Frontal cortex (tissue), 4 donors: ENCODE measurements around the gene CDHR1. TPM values are rescaled to one million over a fixed set of nuclear protein-coding genes. Genes with fewer than 3 reads are reported as not detected.

Source experiments
- DNase-seq, 2 donors: peaks; one replicate each; pipeline ENCODE4 v3.0.0; 2012; ENCODE audit warnings: low spot score in 2 of 2
- FAIRE-seq: peaks from 2 replicates; lab custom pipeline; 2012; peaks lifted over from hg19 to GRCh38; lab: Jason Lieb, UNC
- total RNA-seq: library from RNA; depleted of rRNA; stranded (reverse); fragments of >200 nt; gene quantifications from one replicate; pipeline ENCODE4 v1.2.3, GENCODE V29; 2014
- donor health status: control.
- donor health status: control.
- donor health status: control.

Gene CDHR1
- total RNA-seq, 1 donor from 2014 or later = 1.6 TPM

DNA sequence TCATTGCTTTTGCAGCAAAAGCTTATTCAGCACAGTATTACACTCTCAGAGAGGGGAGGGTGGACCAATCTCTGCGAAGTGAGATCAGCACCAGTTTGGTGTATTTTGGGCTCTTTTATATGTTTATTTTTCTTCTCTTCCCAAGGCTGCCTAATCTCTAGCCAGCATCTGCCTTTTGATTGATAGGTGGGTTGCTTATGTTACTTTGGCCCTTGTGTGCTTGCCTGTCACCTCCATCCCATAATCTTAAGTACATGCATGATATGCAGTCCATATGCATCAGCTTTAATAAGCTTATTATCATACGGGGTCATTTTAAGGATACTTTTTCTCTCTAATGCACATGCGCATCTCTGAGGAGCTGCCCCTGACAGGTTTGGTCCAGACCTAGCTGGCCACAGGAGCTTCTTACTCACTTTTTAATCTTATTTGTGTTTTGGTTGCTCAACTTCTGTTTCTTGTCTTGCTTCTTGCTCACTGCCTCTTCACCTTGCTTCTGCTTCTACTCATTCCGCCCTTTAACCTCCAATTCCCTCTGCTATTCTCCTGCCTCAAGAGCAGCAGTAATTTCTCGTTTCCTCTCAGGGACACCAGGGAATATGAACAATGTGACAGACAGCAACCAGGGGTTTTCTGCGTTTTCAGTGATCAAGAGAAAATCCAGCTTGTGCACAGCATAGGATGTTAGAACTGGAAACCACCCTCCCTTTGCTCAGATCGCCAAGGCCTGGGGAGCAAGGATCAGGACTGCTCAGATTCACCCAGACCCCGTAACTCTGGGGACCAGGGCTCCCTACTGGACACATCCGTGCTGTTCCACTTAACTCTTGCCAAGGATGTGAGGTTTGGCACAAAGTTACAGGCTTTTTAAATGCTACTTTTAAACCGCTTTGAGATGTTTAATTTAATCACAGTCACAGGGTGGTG, 60.5 kb downstream of the CDHR1 start:
- DNase-seq (no peak), FAIRE-seq (no peak)

DNA sequence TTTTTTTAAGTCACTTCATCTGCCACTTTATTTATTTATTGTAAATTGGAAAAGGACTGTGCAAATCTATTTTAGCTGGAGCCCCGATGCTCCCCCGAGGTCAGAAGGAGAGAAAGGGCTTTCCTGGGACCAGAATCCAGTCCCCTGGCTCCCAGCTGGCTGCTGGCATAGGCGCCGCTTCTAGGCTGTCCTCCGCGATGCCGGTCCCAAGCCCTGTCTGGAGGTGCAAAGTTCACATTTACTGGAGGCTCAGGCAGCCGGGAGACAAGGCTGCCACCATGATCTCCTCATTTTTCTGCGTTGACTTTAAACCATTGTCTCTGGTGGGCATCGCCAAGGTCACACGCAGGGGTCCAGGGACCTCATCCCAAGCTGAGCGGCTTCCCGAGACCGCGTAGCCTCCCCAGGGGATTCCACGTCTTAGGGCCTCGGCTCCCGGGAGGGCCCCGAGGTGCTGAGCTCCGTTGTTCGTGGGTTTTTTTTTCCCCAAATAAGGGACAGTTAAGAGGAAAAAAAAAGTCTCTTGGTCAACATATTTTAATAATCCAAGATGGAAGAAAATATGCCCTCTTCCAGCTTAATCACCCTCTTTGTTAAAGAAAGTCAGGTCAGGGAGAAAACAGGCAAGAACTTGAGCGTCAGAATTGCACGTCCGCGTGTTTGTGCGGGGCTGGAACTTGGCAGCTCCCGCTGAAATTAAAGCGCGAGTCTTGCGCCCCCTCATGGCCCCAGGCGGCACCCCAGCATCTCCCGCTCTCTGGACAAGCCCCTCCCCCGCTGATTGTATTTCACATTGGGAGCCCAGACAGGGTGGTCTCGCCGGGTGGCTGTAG, 62.4 kb downstream of the CDHR1 start:
- DNase-seq = peak in 1 of 2 donors; percentile 51
- no peak for FAIRE-seq

DNA sequence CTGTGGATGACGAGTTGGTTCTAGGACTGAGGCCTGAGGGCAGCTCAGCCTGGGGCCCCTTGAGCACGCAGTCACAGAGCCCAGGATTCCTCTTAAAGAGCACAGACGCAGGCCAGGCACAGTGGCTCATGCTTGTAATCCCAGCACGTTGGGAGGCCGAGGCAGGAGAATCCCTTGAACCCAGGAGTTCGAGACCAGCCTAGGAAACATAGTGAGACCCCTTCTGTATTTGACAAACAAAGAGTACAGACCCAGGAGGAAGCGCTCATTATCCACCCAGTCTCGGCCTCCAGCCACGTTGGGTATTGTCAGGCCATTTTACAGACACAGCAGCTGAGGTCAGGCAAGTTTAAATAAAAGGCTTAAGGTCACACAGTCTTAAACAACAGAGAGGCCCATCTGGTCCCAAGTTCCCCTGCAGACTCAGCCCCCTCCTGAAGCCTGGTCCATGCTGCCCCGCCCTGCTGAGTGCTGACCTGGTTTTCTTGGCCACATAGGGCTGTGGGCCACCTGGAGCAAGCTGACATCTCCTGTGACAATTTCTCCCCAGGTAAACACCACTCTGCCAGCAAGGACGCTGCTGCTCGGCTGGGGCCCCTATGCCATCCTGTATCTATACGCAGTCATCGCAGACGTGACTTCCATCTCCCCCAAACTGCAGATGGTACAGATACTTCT, 63.1 kb downstream of the CDHR1 start:
- DNase-seq (no peak), FAIRE-seq (no peak)

DNA sequence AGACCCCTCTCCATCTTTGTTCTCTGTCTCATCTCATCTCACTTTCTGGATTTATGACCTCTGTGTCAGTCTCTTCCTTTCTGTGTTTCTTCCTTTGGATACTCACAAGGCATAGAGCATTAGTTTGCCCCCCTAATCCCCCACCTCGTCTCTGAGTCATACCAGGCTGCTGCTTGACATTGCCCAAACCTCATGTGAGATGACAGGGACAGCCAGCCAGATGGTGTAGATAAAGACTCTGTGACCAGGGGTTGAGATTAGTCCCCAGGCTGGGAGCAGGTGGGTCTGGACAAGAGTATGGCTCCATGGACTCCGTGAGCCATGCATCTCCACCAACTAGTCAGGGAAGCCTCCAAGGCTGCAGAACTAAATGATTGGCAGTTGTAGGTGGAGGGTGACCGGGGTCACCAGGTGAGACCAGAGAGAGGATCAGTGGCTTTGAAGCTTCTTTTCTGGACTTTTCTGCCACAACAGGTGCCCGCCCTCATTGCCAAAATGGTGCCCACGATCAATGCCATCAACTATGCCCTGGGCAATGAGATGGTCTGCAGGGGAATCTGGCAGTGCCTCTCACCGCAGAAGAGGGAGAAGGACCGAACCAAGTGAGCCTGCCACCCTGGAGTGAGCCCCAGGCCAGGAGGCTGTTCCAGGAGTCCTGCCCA, 63.8 kb downstream of the CDHR1 start:
- FAIRE-seq (no peak), DNase-seq (no peak)

DNA sequence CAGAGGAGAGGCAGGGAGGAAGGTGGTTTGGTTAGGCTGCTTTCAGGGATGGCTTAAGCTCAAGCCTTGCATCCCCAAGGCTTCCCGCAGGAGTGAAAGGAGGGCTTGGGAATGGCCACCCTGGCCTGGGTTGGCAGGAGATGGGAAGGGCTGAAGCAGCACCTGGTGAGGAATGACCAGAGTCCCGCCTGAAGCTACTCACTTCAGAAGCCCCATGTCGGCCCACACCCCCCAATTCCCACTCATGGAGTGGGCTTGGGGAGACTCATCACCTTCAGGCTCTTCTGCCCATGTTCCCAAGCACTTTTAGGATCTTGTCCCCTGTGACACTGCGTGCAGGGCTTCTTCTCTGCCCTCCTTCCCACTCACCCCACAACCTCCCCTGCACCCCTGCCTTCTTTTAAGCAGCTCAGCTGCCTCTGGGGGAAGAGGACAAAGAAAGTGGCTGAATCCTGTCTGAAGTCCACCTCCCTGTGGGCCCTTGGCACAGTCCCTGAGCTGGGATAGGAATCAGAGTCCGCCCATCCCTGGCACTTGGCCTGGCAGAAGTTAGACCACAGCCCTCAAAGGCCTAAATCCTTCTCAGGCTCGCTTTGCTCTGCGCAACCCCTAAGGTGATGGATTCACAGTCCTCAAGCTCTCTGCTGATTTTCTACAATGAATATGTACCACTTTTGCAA, 67.0 kb downstream of the CDHR1 start:
- FAIRE-seq (no peak), DNase-seq (no peak)

DNA sequence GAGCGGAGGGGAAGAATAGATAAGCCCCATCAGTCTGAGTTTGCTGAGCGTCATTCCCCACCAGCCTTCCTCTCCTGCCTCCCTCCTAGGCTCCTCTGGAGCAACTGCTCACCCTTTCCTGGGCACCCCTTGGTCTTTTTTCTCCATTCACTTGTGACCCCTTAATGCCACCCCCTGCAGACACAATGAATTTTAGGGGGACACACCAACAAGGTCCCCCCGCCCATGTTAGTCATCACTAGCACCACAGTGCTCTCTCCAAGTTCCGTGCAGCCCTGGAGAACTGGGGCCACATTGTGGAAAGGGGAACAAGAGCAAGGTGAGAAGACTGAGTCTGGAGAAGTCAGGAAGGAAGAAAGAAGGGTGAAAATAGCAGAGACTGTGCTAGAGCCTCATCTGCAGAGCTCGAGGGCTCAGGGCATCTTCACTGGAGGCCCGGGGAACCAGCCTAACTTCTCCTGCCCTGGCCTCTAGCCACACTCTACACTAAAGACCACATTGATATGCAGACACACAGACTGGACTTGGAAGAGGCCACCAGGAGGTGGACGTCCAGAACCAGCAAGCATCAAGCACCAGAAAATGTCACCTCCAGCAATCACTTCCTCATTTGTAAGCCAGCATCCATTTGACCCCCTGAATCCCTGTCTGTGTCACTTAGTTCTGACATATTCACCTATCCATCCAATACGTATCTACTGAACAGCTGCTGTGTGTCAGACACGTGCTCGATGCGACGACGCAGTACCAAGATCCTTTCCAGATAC, 68.0 kb downstream of the CDHR1 start:
- FAIRE-seq (no peak), DNase-seq (no peak)

DNA sequence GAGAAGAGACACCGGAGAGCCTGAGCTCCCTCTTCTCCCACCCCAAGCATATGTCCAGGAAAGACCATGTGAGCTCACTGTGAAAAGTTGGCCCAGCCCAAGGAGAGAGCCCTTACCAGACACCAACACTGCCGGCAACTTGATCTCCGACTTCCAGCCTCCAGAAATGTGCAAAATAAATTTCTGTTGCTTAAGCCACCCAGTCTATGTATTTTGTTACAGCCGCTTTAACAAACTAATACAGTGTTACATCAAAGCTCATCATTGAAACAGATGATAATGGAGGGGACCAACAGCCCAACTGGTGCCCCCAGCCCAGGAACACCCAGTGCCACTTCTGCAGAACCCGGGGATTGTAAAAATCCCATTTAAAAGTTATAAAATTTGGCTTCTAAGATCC, 69.4 kb downstream of the CDHR1 start:
- FAIRE-seq = no peak

DNA sequence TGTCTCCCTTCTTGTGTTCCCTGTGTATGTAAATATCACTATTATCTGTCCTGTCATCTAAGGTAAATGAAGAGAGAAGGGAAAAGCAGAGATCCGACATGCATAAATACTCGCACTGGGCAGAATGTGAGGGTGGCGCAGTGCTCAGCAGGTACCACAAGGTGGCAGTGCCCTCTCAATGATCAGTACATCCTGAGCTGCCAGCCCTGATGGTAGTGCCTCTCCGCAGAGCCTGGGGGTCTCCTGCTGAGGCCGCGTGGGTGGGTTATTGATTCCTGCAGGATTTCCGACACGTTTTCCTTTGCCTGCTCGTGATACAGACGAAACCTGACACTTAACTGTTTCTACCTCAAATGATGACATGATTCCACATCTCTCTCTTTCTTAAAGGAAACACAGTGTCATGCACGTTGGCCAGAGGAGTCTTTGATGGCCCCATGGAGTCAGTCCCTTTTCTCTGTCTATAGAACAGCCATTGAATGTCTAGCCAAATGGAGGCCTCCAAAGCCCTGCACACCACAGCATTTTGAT, 70.3 kb downstream of the CDHR1 start:
- DNase-seq (peak in 1 of 2 donors; percentile 66), FAIRE-seq (no peak)

More for the DNA sequence above, 69.4 kb downstream of the CDHR1 start:
- DNase-seq = no peak

DNA sequence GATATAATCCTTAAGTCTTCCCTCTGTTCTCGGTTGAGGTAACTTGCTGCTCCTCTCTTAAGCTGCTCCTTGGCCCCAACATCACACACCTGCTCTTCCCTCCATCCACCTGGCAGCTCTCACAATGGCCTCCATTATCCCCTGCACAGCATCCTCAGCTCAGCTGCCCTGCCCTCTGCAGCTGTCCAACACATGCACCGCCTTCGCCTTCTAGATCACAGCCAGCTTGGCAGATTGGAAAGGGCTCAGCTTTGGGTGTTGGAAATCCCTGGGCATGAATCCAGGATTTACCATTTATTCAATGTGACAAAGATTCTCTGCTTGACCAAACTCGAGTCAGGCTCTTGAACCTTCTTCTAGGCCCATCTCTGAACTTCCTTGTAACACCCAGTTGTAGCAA, 71.1 kb downstream of the CDHR1 start:
- FAIRE-seq = no peak
- DNase-seq = no peak

DNA sequence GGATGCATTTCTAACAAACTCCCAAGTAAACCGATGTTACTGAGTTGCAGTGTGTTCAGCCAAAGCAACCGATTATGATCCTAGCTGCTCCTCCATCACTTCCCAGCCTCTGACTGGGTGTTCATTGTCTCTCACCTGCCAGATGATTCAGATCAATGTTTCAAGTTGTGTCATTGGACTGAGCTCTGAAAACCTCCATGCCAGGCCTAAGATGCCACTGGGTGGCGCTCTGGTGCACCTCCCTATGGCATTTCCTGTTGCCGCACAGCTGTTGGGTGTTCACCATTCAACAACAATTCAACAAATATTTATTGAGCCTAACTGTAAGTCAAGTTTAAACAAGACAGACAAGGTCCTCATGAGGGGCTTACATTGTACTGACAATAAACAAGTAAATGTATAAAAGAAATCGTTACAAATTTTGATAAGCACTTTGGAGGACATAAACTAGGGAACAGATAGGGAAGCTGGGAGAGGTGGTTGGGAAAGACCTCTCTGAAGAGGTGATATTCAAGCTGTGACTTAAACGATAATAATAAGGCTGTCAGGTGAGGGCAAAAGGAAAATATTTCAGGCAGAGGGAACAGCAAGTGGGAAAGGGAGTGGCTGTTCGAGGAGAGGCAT, 73.3 kb downstream of the CDHR1 start:
- DNase-seq = no peak
- FAIRE-seq = no peak

DNA sequence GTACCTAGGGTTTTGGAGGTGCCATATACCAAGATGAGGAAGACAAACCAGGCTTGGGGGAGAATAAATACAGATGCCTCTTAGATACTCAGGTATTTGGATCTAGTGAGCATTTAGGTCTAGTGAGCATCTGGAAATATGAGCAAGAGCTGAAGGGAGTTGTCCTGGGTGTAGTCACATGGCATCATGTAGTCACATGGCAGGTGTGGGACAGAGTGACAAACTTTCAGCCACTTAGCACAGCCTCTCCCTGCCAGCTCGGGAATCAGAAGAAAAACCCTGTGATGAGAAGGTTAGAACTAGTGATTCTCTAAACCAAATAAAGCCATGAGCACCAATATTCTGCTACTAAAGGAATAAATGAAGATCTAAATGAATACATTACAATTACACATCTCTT, 74.8 kb downstream of the CDHR1 start:
- DNase-seq (no peak), FAIRE-seq (no peak)

Other genes with a start within 250 kb of the CDHR1 start
- 165 TPM for gene GHITM, start 55.0 kb upstream of the CDHR1 start, total RNA-seq
- not detected for gene GPR15LG, start 20.7 kb upstream of the CDHR1 start, total RNA-seq
- gene LRIT2, start 31.0 kb downstream of the CDHR1 start, total RNA-seq = not detected
- gene LRIT1, start 47.0 kb downstream of the CDHR1 start, total RNA-seq = not detected
- gene RGR, start 50.5 kb downstream of the CDHR1 start, total RNA-seq = not detected
- gene CCSER2, start 134.1 kb downstream of the CDHR1 start, total RNA-seq = 90.1 TPM